ENCODE measurements around the gene GINS2.

GINS2 gene

DNA sequence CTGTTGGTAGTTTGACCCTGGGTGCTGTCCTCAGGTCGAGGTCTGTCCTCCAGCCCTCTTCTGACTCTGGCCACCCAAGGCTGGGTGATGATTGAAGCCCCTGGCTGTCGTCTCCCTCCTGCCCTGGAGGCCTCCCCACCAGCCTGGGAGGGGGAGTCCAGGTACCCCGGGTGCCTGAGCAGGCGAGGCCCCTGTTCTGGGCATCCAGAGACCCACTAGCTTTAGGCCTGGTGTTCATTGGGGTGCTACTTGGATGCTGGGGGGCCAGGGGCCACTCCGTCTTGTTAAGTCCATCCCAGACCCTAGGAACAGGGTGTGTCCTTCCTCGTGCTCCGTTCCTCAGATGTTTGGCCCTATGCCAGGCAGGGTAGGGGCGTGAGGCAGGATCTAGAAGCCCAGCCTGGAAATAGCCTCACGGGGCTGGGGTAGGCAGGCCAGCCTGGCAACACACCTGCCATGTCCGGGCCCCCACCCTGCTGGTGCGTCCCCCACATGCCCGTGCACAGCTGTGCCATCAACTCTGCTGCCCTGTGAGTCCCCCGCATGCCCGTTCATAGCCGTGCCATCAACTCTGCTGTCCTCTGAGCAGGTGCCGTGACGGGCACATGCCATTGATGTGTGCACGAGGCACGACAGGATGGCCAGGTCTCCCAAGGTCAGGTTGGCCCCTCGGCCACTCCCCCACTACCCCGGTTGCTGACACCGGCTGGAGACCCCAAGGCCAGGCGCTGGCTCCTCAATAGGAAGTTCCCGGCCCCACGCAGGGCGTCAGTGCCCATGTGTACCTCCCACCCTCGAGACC, 36.9 kb downstream of the GINS2 start:
- DNase-seq: peak in 1 of 2 experiments; percentile 31

DNA sequence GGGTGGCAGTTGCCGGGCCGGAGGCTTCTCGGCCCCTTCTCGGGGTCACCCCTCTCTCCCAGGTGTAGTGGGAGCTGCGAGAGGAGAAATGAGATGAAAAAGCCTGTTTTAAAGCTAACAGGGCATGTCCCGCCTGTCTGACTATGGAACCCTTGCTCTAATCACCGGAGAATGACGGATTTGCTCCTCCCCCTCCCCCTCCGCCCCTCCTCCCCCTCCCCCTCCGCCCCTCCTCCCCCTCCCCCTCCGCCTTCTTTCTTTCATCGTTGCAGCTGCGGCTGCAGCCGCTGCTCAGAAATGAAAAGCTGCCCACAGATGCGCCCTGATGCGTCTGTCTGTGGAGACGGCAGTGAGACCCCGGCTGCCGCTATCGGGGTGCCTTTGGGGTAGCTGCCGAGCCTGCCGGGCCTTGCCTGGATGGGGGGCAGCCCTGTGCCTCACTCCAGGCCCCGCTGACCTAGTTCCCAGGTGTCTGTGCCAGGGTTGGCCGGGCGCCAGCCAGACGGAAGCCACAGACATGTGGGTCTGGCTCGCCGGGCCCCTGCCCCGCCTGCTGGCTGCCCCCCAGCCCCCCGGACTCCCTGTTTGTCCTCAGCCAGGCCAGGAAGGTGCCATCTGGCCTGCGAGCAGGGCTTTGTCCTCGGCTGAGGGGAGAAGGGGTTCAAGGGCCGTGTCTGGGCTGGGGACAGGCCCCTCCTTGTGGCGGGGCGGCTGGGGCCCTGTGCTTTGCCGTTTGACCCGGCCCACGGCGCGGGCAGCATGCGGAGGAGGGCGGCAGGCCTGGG, 37.7 kb downstream of the GINS2 start:
- peak in 1 of 2 experiments; percentile 51 for DNase-seq

DNA sequence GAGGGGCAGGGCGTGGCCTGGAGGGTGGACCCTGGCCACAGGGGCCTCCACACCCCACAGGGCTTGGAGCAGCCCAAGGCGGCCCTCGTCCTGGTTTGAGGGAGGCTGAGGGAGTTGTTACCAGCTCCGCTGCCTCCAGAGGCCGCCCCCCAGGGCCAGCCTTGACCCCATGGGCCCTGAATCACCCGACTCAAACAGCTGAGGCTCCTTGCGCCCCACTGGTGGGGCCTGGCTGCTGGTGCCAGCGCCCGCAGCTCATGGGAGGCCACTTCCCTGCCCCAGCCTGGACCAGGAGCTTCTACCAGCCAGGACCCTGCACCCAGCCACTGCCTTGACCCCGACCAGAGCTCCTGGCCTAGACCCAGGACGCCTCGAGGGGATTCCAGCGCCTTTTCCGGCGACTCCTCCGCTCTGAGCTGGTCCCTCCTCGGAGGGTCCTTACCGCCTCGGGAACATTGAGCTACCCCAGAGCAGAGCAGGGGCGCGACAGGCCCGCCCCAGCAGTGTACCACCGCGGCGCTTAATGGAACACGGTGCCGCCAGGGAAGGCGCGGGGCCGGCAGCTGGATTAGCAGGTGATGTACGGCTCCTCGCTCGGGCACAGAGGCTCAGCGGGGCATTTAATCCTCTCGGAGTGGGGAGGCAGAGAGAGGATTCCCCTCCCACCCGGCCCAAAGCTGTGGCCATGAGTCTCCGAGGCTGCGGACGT, 38.5 kb downstream of the GINS2 start:
- peak in 1 of 2 experiments; percentile 57 for DNase-seq

DNA sequence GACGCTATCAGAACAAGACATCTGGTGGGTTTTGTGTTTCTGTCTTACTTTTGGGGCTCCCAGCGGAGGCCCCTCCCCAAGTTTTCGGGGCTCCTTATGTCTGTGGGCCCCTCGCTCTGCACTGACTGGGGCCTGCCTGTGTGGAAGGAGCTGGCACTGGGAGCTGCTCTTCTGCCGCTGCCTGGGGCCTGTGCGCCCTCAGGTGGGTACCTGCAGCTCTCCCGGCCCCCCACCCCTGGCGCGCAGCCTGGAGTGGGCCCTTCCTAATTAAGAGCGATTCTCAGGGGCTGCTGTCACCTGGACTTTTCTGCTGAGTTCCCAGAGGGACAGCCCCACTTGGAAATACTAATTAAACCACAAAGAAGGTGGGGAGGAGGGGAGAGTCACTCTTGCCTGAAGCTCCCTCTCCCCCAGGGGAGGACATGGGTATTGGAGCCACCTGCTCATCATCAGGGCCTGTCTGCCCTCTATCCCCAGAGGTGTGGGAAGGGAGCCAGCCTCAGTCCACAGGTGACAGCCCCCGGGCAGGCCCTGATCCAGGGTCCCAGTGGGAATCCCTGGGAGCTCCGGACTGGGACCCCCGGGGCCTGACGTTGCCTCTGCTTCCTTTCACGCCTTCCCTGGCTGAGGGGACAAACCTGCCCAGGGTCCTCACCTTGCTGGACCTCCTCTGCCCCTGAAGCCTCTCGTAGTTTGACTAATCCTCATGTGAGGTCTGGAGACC, 39.2 kb downstream of the GINS2 start:
- peak; percentile 66 to 79 for DNase-seq

DNA sequence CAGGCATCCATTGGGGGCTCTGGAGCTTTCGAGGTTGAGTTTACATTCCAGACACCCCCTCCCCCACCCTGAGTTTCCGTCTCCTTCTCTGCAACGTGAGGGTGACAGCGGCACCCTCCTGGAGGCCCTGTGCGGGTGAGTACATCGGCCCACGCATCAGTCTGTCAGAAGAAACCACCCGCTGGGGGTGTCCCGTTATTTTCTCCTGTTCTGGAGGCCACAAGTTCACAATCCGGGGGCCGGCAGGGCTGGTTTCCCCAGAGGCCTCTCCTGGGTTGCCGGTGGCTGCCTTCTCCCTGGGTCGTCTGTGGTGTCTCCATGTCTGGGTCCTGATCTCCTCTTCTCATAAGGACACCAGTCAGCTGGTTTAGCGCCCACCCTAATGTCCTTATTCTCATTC, 39.9 kb downstream of the GINS2 start:
- no peak for DNase-seq

DNA sequence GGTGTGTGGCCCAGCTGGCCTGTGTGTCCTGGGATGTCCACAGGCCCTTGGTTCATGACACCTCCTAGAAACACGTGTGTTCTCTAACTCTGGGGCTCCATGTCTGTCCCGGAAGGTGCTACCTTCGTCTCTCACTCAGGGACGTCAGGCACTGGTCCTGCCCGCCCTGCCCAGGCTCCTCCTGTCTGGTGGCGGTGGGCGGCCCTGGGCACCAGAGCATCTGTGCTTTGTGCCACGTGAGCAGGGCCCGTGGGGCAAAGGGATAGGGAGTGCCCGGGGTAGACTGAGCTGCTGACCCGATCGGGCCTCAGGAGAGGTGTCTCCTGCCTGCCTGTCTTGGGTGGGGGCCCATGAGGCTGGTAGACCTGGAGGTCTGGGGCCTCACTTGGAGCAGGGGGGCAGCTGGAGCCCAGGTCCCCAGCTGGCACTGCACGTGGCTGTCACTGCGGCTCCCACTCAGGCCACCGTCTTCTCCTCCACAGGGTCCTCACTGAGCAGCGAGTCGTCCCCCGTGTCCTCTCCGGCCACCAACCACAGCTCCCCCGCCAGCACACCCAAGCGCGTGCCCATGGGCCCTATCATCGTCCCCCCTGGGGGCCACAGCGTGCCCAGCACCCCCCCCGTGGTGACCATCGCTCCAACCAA, 40.6 kb downstream of the GINS2 start:
- DNase-seq: no peak

DNA sequence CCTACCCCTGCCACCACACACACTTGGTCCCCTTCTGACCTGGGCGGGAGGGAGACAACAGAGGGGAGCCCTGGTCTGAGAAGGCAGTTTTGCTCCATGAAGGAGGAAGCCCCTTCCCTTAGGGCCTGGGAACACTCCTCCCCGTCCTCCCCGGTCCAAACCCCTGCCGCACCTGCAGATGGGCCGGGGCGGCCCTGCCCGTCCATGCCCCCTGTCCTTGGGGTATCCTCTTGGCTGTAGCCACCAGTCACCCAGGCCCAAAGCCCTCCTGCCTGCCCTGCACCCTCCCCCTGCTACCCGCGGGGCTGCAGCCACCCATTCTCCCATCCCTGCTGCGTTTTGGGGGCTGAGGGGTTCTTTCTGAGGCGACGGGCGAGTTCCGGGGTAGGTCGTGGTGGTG, 41.8 kb downstream of the GINS2 start:
- no peak for DNase-seq

DNA sequence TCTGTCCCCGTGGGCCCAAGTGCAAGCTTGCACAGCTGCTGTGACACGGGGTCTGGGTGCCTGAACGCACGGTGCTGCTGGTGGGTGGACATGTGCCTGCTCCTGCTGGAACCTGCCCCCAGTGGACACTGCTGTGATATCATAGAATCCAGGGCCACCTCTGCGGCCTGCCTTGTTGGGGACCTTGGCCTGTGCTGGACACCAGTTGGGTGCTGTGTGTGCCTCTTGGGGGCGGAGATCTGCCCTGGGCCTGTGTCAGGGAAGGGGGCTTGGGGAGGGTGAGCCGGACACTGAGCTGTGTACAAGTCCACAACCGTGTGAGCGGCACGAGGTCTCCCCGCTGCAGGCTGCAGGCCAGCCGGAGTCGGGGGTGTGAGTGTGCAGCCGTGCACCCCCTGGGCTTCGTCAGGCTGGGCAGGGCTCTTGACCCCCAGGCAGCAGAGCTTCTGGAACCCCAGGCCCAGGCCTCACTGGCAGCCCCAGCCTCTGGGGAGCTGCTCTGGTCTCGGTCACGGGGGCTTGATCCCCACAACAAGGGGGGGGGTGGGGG, 42.3 kb downstream of the GINS2 start:
- DNase-seq: no peak

DNA sequence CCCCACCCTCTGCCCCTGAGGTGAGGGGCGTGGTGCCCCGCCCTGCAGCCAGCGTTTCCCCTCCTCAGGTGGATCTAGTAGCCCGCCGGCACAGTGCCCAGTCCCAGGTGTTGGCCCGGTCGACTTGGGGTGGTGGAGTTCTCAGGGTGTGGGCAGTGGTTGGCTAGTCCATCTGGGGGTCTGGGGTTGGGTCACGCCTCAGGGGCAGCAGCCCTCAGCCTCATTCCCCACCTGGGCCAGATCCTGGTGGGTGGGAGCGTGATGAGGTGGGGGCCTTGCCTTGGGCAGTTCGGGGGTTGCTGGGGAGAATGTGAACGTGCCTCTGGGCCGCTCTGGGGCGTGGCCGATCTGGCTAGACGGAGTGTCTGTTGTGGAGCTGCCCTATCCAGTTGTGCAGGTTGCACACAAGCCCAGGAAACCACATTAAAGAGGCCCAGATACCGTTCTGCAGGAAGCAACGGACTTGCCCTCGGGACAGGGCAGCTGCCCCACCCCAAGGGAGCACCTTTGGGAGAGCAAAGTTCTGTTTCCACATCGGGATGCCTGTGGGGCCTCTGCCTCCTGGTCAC, 43.6 kb downstream of the GINS2 start:
- DNase-seq: no peak

DNA sequence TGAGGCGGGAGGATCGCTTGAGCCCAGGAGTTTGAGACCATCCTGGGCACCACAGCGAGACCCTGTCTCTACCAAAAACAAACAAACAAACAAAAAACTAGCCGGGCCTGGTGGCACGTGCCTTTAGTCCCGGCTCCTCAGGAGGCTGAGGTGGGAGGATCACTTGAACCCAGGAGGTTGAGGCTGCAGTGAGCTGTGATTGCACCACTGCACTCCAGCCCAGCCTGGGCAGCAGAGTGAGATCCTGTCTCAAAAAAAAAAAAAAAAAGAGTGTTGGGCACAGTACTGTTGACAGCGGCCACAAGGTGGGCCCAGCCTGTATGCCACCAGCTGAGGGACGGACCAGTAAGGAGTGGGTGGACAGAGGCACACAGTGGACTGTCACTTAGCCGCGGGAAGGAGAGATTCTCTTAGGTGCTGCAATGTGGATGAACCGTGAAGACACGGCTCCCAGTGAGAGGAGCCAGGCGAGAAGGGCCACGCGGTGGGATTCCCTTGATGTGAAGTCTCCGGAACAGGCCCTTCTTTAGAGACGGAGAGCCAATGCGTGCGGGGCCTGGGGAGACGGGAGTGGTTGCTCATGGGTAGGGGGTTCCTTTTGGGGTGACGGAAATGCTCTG, 44.6 kb downstream of the GINS2 start:
- DNase-seq: no peak

DNA sequence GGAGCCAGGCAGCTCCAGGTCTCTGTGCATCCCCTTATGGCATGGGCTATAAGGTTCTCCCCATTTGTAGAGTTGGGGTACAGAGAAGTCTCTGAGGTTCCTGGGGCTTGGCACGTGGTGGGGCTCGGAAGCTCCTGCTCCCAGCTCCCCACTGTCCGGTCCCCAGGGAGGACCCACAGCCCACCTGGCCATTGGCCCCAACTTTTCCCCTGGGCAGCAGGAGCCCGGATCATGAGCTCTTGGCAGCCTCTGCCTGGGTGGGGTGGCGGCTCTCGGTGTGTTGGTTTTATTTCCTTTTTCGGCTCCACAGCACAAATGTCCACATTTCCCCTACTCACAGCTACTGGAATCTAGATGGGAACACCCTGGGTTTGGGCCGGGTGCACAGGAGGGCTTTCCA, 45.1 kb downstream of the GINS2 start:
- DNase-seq: no peak

DNA sequence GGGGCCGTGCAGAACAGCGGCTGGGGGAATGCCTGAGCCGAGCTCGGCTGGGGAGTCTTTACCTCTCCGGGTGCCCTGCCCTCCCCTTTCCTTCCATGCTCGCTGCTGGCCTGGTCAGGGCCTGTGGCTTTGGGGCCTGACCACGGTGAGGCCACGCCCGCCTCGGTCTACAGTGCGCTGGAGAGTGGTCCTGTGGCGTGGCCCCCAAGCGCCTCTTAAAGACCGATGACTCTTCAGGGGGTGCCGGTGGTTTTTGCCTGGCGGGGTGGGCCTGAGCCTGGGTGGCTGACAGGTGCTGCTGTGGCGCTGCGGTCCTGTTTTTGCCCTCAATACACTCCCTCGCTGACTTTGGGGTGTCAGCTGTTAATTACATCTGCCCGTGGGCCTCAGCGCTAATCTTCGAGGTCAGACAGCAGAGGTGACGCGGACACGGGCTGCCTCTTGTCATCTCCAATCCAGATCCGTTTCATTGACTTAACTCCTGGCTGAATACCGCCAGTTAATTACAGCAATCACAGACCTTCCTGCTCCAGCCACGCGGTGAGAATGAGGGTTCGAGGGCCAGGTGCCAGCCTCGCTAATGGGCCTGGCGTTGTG, 45.9 kb downstream of the GINS2 start:
- no peak for DNase-seq

DNA sequence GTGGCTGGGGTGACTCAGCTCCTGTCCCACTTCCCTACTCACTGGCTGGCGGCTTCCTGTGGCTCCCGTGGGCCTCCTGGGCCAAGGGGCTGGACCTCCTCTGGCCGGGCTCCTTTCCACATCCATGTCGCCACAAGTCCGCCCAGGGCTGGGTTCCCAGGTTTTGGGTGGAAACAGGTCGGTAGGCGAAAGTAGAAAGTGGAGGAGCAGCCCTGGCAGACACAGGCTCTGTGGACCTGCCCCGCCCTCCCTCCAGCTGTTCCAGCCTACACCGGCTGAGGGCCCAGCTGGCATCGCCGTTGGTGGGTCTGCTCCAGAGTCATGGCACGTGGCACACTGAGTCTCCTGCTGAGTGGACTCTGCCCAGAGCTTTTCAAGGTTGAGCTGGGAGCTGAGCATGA, 47.0 kb downstream of the GINS2 start:
- DNase-seq: peak in 1 of 2 experiments; percentile 22

DNA sequence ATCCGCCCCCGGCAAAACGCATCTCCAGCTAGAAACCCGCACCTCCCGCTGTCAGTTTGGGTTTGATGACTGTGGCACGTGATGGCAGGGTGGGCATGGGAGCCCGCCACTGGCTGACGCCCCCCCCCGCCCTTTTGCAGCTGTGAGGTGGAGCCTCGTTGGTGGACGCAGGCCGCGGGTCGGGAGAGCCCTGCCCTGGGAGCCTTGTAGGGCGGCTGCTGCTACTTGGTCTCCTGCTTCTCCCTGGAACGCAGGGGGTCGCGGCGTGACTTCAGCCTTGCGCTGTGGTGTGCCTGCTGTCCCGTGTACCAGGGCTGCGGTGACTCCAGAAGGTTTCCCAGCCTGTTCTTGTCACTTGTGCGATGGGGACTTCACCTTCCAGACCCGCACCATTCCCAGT, 47.4 kb downstream of the GINS2 start:
- DNase-seq: no peak

DNA sequence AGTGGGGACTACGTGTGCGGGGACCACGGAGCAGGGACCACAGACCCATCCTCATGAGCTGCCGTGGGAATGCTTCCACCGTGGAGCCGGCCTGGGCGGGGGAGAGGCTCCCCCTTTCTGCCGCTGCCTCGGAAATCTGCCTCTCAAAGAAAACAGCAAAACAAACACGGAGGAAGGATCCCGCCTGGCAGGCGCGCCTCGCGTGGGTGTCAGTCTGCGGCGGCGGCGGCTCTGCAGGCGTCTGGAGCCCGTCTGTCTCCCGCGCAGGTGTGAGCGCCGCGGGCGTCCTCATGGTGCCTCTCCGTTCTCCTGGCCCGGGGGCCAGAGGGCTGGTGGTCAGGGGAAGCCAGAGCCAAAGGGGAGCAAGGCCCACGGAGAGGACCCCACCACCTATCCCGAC, 48.2 kb downstream of the GINS2 start:
- DNase-seq: no peak

DNA sequence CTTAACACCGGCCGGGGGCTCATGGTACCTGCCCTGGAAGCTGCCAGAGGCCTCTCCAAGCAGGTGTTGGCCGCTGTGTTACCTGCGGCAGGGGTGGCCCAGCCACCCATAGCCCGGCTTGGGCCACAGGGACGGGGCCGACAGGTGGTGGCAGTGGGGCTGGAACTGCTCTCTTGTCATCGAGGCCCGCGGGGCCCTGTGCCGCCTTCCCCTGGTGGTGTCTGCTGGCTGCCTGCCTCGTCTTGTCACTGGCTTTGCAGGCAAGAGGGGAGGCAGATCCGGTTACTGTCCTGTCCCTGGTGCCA, 48.5 kb downstream of the GINS2 start:
- DNase-seq: no peak

DNA sequence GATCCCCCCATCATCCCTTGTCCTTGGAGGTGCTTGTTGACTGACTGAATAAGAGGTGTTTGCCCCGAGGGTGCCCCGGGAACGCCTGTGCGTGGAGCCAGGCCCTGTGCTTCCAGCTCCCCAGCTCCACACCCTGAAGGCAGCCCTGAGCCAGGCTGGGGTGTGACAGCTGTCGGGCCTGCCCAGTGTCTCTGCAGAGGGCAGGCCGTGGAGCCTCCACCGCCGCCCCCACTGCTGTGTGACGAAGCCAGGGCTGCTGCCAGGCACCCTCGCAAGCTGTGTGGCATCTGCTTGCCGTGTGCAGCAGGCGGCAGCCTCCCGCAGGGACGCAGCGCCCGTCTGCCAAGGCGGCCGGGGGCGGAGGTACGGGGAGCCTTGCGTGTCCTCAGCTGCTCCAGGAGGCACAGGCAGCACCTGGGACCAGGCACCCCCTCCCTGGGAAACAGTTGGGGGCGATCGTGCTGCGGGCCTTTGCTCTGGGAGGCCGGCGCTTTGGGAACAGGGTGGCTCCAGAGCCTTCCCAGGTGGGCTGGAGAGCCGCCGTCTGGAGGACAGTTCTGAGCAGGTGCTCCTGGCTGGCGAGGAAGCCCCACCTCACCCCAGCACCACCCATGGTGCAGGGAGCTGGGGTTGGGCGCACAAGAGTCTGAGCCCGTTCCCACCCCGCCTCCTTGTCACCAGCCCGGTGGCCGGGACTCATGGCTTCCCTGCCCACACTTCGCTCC, 49.1 kb downstream of the GINS2 start:
- peak; percentile 20 to 63 for DNase-seq

DNA sequence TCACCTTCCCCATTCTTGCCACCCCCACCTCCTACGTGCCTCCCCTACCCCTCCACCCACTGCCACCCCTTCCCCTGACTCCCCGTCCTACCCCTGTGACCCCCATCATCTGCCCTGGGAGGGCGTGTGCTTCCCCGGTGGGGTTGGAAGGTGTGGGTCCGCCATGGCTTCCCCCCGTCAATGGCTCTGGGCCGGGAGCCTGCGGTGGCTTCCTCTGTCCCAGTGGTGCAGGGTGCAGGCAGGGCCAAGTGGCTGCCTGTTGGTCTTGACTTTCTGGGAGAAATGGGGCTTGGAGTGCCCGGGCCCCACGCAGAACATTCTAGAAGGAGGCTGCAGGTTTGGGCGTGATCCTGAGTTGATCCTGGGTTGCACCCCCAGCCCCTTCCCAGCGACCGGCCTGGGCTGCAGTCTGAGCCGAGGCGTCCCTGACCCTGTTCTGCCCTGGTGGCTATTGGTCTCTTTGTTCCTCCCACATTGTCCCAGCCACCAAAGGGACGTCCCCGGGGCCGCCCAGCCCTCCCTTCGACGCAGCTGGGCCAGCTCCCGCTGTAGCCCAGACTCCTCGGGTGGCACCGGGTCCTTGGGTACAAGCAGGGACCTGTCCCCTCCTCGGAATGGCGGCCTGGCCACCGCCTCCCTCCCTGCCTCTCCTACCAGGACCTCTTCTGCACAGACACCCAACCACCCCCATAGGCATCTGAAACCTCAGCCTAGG, 49.9 kb downstream of the GINS2 start:
- no peak for DNase-seq

DNA sequence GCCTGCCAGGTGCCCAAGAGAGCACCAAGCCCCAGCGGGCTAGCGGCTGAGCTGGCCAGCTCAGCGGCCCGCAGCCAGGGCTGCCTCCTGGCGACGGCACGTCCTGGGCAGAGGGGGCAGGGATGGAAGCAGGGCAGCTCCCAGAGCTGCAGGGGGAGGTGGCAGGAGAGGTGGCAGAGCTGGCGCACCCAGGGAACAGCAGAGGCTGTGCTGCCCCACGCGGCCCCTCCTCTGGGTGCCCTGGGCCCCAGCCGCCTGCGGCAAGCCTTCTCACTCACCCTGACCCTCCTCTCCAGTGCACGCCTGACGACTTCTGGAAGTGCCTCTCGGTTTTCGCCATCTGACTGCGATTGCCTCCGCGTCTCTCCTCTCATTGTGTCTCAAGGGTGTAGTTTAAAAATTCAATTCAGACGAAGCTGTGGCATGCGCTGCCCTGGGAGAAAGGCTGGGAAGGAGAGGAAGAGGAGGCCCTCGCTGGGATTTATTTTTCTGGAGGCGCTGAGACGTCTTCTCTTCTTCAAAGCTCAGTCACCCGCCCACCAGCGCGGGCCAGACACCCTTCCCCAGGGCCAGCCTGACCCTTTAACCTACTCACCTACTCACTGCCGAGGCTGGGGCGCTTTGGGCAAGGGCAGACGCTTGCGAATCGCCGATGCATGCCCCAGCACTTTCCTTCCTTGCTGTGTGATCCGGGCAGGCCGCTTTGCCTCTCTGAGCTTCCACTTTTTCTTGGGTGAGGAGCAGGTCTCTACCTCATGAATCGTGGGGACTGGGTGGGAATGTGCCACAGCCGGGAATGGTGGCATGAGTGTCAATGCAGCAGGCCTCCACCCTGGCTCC, 50.7 kb downstream of the GINS2 start:
- peak; percentile 11 to 78 for DNase-seq

All from NCI-H526 (cell line).